GM10248 (cell line): ENCODE measurements around the gene TMC5.

Source experiments
- CTCF ChIA-PET: fragments of 300-600 bp; sonication (Branson Sonifier 250); formaldehyde crosslinking; extraction: SDS; loops from one replicate; lab custom pipeline; 2021; ENCODE audit warnings: antibody characterized with exemption; lab: Yijun Ruan, JAX
- POLR2A ChIA-PET: fragments of 350-650 bp; sonication (Branson Sonifier 250); formaldehyde crosslinking; extraction: SDS; loops from one replicate; lab custom pipeline; 2020; ENCODE audit warnings: antibody characterized with exemption; lab: Yijun Ruan, JAX
- DNase-seq: peaks from one replicate; pipeline ENCODE4 v3.0.0; 2012; ENCODE audit errors: extremely low spot score
- CTCF ChIP-seq: IDR thresholded peaks from 2 replicates; pipeline ENCODE4 v1.5.1; 2012; ENCODE audit warnings: mild to moderate bottlenecking, low read depth; ENCODE audit errors: extremely low read depth, missing control alignments, control extremely low read depth

TMC5 gene

GRCh38 chr16:19380328-19380727, 37.4 kb upstream of the TMC5 start:
- CTCF ChIA-PET = interaction anchor here (0.9 to 5.6 kb wide), 4 partner anchors 9 to 295 kb away, joined by 4 to 28 read pairs (median 6); no protein-coding TSS in a partner anchor
- DNase-seq = no peak
- TF ChIP-seq CTCF = no peak
- POLR2A ChIA-PET = interaction anchor here (0.6 kb wide), 1 partner anchor 286 kb away, joined by 3 read pairs; no protein-coding TSS in a partner anchor

GRCh38 chr16:19382084-19382801, 35.4 kb upstream of the TMC5 start:
- ChIA-PET CTCF (interaction anchor here (1.3 to 5.6 kb wide), 4 partner anchors 7 to 296 kb away, joined by 3 to 28 read pairs (median 9); no protein-coding TSS in a partner anchor), POLR2A (no interaction called here)
- no peak for DNase-seq
- no peak for TF ChIP-seq CTCF

- POLR2A ChIA-PET = no interaction called here
- no peak for DNase-seq
- CTCF ChIA-PET = interaction anchor here (5.6 kb wide), 1 partner anchor 297 kb away, joined by 28 read pairs; no protein-coding TSS in a partner anchor
These were observed 34.5 kb upstream of the TMC5 start for GRCh38 chr16:19382887-19383816.

GRCh38 chr16:19384656-19385055, 33.0 kb upstream of the TMC5 start:
- no peak for TF ChIP-seq CTCF
- ChIA-PET POLR2A (no interaction called here), CTCF (no interaction called here)
- no peak for DNase-seq

More at GRCh38 chr16:19382887-19383816, 34.5 kb upstream of the TMC5 start:
- no peak for TF ChIP-seq CTCF

- CTCF ChIA-PET = interaction anchor here (1.1 to 7.6 kb wide), 2 partner anchors 20 to 116 kb away, joined by 3 to 73 read pairs; no protein-coding TSS in a partner anchor
These were observed 31.2 kb upstream of the TMC5 start for GRCh38 chr16:19386525-19386924.

More at GRCh38 chr16:19386525-19386924, 31.2 kb upstream of the TMC5 start:
- POLR2A ChIA-PET = no interaction called here
- no peak for TF ChIP-seq CTCF
- DNase-seq = no peak
